Testis (tissue), 5 donors: Measurements from ENCODE around the gene MAGEB18. TPM values are rescaled to one million over a fixed set of nuclear protein-coding genes. Genes with fewer than 3 reads are reported as not detected.

ENCODE experiments used
- DNase-seq: peaks from one replicate; pipeline ENCODE4 v3.0.0-alpha.2; 2019
- H3K27ac ChIP-seq, 2 donors: fragments of 200-600 bp; sonication (generic); one replicate each; pipeline ENCODE4 v1.5.1; 2019
- H3K27me3 ChIP-seq: fragments of 200-600 bp; sonication (generic); one replicate; pipeline ENCODE4 v1.5.1; 2019
- H3K36me3 ChIP-seq: fragments of 200-600 bp; sonication (generic); one replicate; pipeline ENCODE4 v1.5.1; 2017; ENCODE audit warnings: low read depth; ENCODE audit errors: missing control alignments
- H3K4me1 ChIP-seq: fragments of 200-600 bp; sonication (generic); one replicate; pipeline ENCODE4 v1.5.1; 2019
- H3K4me3 ChIP-seq, 2 donors: fragments of 200-600 bp; sonication (generic); one replicate each; pipeline ENCODE4 v1.5.1; 2017 to 2019
- H3K9me3 ChIP-seq: fragments of 200-600 bp; sonication (generic); one replicate; pipeline ENCODE4 v1.5.1; 2017
- POLR2A ChIP-seq: fragments of 450-650 bp; IDR thresholded peaks from one replicate; pipeline ENCODE4 v1.6.1; 2017; ENCODE audit warnings: antibody characterized with exemption, mild to moderate bottlenecking, moderate library complexity
- WGBS, 2 donors: methylation state at CpG; one replicate each; pipeline ENCODE4 v1.1.5; 2018; 5-methylcytosine and 5-hydroxymethylcytosine counted together
- intact Hi-C: fragments of 100-400 bp; cut with DNase I; formaldehyde crosslinking; loops from one replicate; pipeline ENCODE4 v1.15.1; 2023; ENCODE audit warnings: low total_unique reads
- long read RNA-seq, 2 donors: transcript quantifications; one replicate each; lab custom pipeline, GENCODE V29; 2026
- polyA plus RNA-seq: library from polyadenylated mRNA; stranded (reverse); fragments of 350-450 nt; fragmentation: Illumina TruSeq; extraction: RNeasy Lipid Tissue Mini Kit (QIAGEN cat#74804); gene quantifications from one replicate; pipeline ENCODE4 v1.2.3, GENCODE V29; 2014; ENCODE audit warnings: low read depth, low replicate concordance; ENCODE audit not compliant: insufficient read depth
- total RNA-seq, 2 donors: library from RNA; depleted of rRNA; stranded (reverse); fragments of >200 nt; gene quantifications; one replicate each; pipeline ENCODE4 v1.2.3, GENCODE V29; 2016
- TF ChIP-seq, protein P1 (sequence below), 3 experiments: fragments of 450-650 bp in 2 of 3; fragments of 200-600 bp in 1 of 3; sonication (generic) in 1 of 3; IDR thresholded peaks; one replicate each; pipeline ENCODE4 v1.5.1; 2016 to 2019; ENCODE audit warnings: antibody characterized with exemption in 3 of 3, mild to moderate bottlenecking in 2 of 3, moderate library complexity in 1 of 3

MAGEB18 gene
- total RNA-seq (under 1 TPM; 0.39 to 0.81 TPM), polyA plus RNA-seq (1.8 TPM)
- long read RNA-seq, donor 1, result 0 reads
- long read RNA-seq, donor 2, result 0 reads

- TF ChIP-seq, protein P1, sequence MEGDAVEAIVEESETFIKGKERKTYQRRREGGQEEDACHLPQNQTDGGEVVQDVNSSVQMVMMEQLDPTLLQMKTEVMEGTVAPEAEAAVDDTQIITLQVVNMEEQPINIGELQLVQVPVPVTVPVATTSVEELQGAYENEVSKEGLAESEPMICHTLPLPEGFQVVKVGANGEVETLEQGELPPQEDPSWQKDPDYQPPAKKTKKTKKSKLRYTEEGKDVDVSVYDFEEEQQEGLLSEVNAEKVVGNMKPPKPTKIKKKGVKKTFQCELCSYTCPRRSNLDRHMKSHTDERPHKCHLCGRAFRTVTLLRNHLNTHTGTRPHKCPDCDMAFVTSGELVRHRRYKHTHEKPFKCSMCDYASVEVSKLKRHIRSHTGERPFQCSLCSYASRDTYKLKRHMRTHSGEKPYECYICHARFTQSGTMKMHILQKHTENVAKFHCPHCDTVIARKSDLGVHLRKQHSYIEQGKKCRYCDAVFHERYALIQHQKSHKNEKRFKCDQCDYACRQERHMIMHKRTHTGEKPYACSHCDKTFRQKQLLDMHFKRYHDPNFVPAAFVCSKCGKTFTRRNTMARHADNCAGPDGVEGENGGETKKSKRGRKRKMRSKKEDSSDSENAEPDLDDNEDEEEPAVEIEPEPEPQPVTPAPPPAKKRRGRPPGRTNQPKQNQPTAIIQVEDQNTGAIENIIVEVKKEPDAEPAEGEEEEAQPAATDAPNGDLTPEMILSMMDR (IDR thresholded peaks at IDR 0.05), result no peak
- TF ChIP-seq POLR2A, result no peak
- Histone ChIP-seq H3K36me3 (no peaks in the 10 kb centered on the region), H3K9me3 (no peaks in the 10 kb centered on the region), H3K27ac (no peak within 1 kb of the TSS), H3K27me3 (no peaks in the 10 kb centered on the region), H3K4me3 (no peak within 1 kb of the TSS), H3K4me1 (no peaks in the 10 kb centered on the region)
- 61% methylated on average over 10 to 11 of the region's 11 CpGs for WGBS, 2 donors
- DNase-seq, result no peak
- intact Hi-C loops, result no loop called here
These were observed at the start of gene MAGEB18 for GRCh38 chrX:26138274-26138673. TSS of gene MAGEB18 (plus strand) at chrX:26138343. CDS start at chrX:26138986, 643 bp downstream.

GRCh38 chrX:26100421-26100920, 37.7 kb upstream of the MAGEB18 start:
- DNase-seq, result no peak
- Histone ChIP-seq H3K4me1 (no peaks in the 10 kb centered on the region), H3K36me3 (no peaks in the 10 kb centered on the region), H3K27ac (no peak overlapping the region), H3K27me3 (no peaks in the 10 kb centered on the region), H3K9me3 (no peaks in the 10 kb centered on the region), H3K4me3 (no peak overlapping the region)
- TF ChIP-seq, protein P1 (IDR thresholded peaks at IDR 0.05), result no peak
- TF ChIP-seq POLR2A, result no peak
- WGBS, 2 donors, result 64 to 72% methylated on average over 3 of the region's 3 CpGs
- intact Hi-C loops, result no loop called here

- DNase-seq, result no peak
- no peak for TF ChIP-seq POLR2A
- TF ChIP-seq, protein P1 (IDR thresholded peaks at IDR 0.05), result no peak
- Histone ChIP-seq H3K4me1 (no peaks in the 10 kb centered on the region), H3K27me3 (no peaks in the 10 kb centered on the region), H3K4me3 (no peak overlapping the region), H3K27ac (no peak overlapping the region), H3K36me3 (no peaks in the 10 kb centered on the region), H3K9me3 (no peaks in the 10 kb centered on the region)
- 100% methylated on average over 1 of the region's 1 CpG for WGBS, 2 donors
- intact Hi-C loops, result no loop called here
These were observed 29.0 kb upstream of the MAGEB18 start for GRCh38 chrX:26109142-26109541.

DNA sequence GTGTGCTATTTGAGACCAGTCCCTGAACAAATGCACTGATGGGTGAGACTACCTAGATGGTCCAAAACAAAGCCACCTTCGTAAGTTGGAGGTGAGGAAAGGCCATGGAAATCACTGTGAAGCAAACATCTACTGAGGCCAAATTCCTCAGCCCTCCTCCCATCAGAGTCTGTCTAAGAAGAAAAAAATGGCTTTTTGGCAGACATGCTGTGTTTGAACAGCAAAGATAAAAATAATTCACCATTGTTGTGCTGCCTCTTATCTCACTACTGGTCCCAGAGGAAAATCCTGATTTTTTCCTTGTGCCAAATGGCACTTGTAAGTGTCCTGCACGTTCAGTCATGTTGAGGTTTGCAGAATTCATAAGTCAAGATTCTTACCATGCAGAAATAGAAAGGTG, 7.9 kb downstream of the MAGEB18 start:
- WGBS, 2 donors, result 24 to 34% methylated on average over 2 of the region's 2 CpGs
- Histone ChIP-seq H3K4me3 (no peak overlapping the region), H3K36me3 (no peaks in the 10 kb centered on the region), H3K9me3 (no peaks in the 10 kb centered on the region), H3K4me1 (no peaks in the 10 kb centered on the region), H3K27me3 (no peaks in the 10 kb centered on the region), H3K27ac (no peak overlapping the region)
- TF ChIP-seq POLR2A, result no peak
- TF ChIP-seq, protein P1 (IDR thresholded peaks at IDR 0.05), result no peak
- no peak for DNase-seq
- intact Hi-C loops, result no loop called here

DNA sequence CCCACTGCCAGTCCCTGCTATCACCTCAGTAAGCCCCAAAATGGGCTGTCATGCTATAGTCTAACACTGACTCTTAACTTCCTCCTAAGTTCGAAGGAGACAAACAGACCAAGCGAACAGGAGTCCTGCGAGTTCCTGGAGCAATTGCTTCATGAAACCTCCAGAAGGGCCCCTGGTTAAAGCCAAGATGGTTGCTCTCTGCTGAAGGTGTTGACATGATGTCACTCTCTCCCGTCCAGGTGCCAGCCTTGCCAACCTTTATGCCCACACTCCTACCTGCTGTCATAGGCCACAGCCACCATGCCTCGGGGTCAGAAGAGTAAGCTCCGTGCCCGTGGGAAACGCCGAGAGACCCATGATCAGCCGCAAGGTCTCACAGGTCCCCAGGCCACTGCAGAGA, 22.2 kb downstream of the MAGEB18 start, which contains the start of gene MAGEB6B:
Gene MAGEB6B, plus strand, starts transcription at position 301 of the 400 bp plus-strand sequence. Its CDS starts 0 bp downstream, at position 301.
- no peak for DNase-seq
- Histone ChIP-seq H3K4me3 (no peak within 1 kb of the TSS), H3K36me3 (no peaks in the 10 kb centered on the region), H3K9me3 (no peaks in the 10 kb centered on the region), H3K27ac (no peak within 1 kb of the TSS), H3K4me1 (no peaks in the 10 kb centered on the region), H3K27me3 (no peaks in the 10 kb centered on the region)
- intact Hi-C loops, result no loop called here
- TF ChIP-seq, protein P1 (IDR thresholded peaks at IDR 0.05), result no peak
- no peak for TF ChIP-seq POLR2A
- WGBS, 2 donors, result 90 to 93% methylated on average over 2 to 10 of the region's 10 CpGs
